HFFc6 (cell line): ENCODE results near the gene SLC25A44. TPM values are rescaled to one million over a fixed set of nuclear protein-coding genes. Genes with fewer than 3 reads are reported as not detected.

Source experiments
- DNase-seq: peaks from one replicate; pipeline ENCODE4 v3.0.0-alpha.2; 2018
- H3K27ac Mint-ChIP-seq: 2 replicates; pipeline ENCODE4 v1.8.0; 2020; ENCODE audit warnings: mild to moderate bottlenecking, mixed read lengths
- H3K27me3 Mint-ChIP-seq: 2 replicates; pipeline ENCODE4 v1.8.0; 2021; ENCODE audit warnings: mild to moderate bottlenecking, moderate library complexity, mixed read lengths; ENCODE audit not compliant: insufficient read depth
- H3K36me3 Mint-ChIP-seq: 2 replicates; pipeline ENCODE4 v1.8.0; 2021; ENCODE audit warnings: low read depth, mixed read lengths
- H3K4me1 Mint-ChIP-seq: 2 replicates; pipeline ENCODE4 v1.8.0; 2020; ENCODE audit warnings: low read depth, mixed read lengths
- H3K4me3 Mint-ChIP-seq: 2 replicates; pipeline ENCODE4 v1.8.0; 2020; ENCODE audit warnings: mild to moderate bottlenecking, moderate library complexity, mixed read lengths
- H3K9me3 Mint-ChIP-seq: 2 replicates; pipeline ENCODE4 v1.8.0; 2020; ENCODE audit warnings: mild to moderate bottlenecking, mixed read lengths
- CTCF ChIP-seq: fragments of 200-600 bp; sonication (generic); IDR thresholded peaks from 2 replicates; pipeline ENCODE4 v1.5.0; 2021; ENCODE audit warnings: antibody characterized with exemption, mild to moderate bottlenecking
- total RNA-seq, 6 experiments: library from RNA; stranded (reverse); fragmentation: NEBNext Ultra II Directional; extraction: Animal tissue kit (Norgen Biotek cat#: 25700); gene quantifications; 2 replicates in 1 of 6; 3 replicates in 5 of 6; pipeline ENCODE4 v1.2.3, GENCODE V29; 2021

SLC25A44 gene
- total RNA-seq, 6 experiments from 2014 or later = 19.6 to 25.2 (median 23.4) TPM

GRCh38 chr1:156200044-156200443 lies 6.1 kb downstream of the SLC25A44 start:
- DNase-seq = no peak
- Mint-ChIP-seq H3K4me1 (peaks cover 19% of the 10 kb centered on the region), H3K9me3 (no peaks in the 10 kb centered on the region), H3K36me3 (peaks cover 20% of the 10 kb centered on the region), H3K27me3 (no peaks in the 10 kb centered on the region), H3K4me3 (no peak overlapping the region), H3K27ac (peak overlapping the region; percentile 57)
- TF ChIP-seq CTCF = no peak

DNA sequence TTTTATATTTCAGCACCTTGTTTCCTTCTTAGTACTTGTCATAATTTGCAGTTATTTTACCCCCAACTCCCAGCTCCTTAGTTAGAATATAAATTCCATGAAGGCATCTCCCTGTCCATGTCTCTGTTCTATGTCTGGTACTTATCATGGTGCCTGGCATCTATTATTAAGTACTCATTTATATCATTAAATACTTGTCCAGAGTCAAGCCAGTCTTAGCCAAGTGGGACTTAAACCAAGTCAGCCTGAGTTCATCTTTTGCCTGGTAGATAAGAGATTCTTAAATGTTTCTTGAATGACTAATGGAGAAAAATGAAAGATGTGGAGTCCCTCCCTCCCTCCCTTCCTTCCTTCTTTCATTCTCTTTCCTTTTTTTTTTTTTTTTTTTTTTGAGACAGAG lies 9.4 kb downstream of the SLC25A44 start:
- H3K4me1 Mint-ChIP-seq = peaks cover 5% of the 10 kb centered on the region; the same call in 1 of the 2 replicates
- H3K9me3 Mint-ChIP-seq = no peaks in the 10 kb centered on the region
- no peaks in the 10 kb centered on the region for H3K27me3 Mint-ChIP-seq
- H3K36me3 Mint-ChIP-seq = peaks cover 18% of the 10 kb centered on the region
- DNase-seq = peak; percentile 60
- no peak for TF ChIP-seq CTCF
- H3K27ac Mint-ChIP-seq = peak overlapping the region; percentile 54; the same call in 1 of the 2 replicates
- no peak overlapping the region for H3K4me3 Mint-ChIP-seq

GRCh38 chr1:156204686-156205085 lies 10.8 kb downstream of the SLC25A44 start:
- no peak for DNase-seq
- TF ChIP-seq CTCF = no peak
- Mint-ChIP-seq H3K27me3 (no peaks in the 10 kb centered on the region), H3K36me3 (peaks cover 26% of the 10 kb centered on the region), H3K27ac (no peak overlapping the region), H3K9me3 (no peaks in the 10 kb centered on the region), H3K4me3 (no peak overlapping the region), H3K4me1 (peaks cover 5% of the 10 kb centered on the region; the same call in 1 of the 2 replicates)

GRCh38 chr1:156211243-156211642 lies 17.3 kb downstream of the SLC25A44 start:
- TF ChIP-seq CTCF = no peak
- Mint-ChIP-seq H3K9me3 (no peaks in the 10 kb centered on the region), H3K4me1 (peaks cover 17% of the 10 kb centered on the region), H3K27me3 (peaks cover 6% of the 10 kb centered on the region), H3K36me3 (peaks cover 40% of the 10 kb centered on the region), H3K27ac (no peak overlapping the region), H3K4me3 (no peak overlapping the region)
- no peak for DNase-seq

DNA sequence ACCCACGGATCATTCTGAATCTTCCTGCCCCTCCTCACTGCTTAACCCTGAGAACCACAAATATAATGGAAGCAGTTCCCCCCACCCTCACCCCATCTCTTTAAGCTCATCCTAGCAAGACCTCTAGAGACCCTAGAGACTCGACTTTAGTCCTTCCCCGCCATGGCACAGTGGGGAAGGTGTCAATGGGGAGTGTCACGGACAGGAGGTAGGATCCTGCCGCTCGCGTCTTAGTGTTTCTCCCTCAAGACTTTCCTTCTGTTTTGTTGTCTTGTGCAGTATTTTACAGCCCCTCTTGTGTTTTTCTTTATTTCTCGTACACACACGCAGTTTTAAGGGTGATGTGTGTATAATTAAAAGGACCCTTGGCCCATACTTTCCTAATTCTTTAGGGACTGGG lies 18.2 kb downstream of the SLC25A44 start:
- TF ChIP-seq CTCF = no peak
- Mint-ChIP-seq H3K27me3 (peaks cover 6% of the 10 kb centered on the region), H3K4me3 (peak overlapping the region; percentile 97), H3K27ac (peak overlapping the region; percentile 99), H3K36me3 (peaks cover 40% of the 10 kb centered on the region), H3K9me3 (no peaks in the 10 kb centered on the region), H3K4me1 (peaks cover 17% of the 10 kb centered on the region)
- DNase-seq = no peak
